Keratinocyte (primary cell): ENCODE results near the gene MRPS10. TPM values are rescaled to one million over a fixed set of nuclear protein-coding genes. Genes with fewer than 3 reads are reported as not detected.

ENCODE experiments used
- DNase-seq: peaks from one replicate; pipeline ENCODE4 v3.0.0-alpha.2; 2011; ENCODE audit warnings: low read depth, missing footprints, low spot score
- FAIRE-seq: peaks from 2 replicates; lab custom pipeline; 2011; peaks lifted over from hg19 to GRCh38; lab: Jason Lieb, UNC
- H2AFZ ChIP-seq: 2 replicates; pipeline ENCODE4 v1.6.0; 2012; ENCODE audit warnings: low read length, control low read depth, inconsistent platforms; ENCODE audit not compliant: control insufficient read depth
- H3K27ac ChIP-seq: 2 replicates; pipeline ENCODE4 v1.5.1; 2011; ENCODE audit warnings: low read length; ENCODE audit not compliant: control insufficient read depth, insufficient read depth
- H3K27me3 ChIP-seq: 3 replicates; pipeline ENCODE4 v1.6.0; 2011; ENCODE audit warnings: low read length; ENCODE audit not compliant: control insufficient read depth, insufficient read depth; ENCODE audit errors: extremely low read depth
- H3K36me3 ChIP-seq, 2 experiments: 2 replicates in 1 of 2; 3 replicates in 1 of 2; pipeline ENCODE4 v1.5.1; 2011; ENCODE audit warnings: low read length in 2 of 2, mild to moderate bottlenecking in 1 of 2; ENCODE audit not compliant: control insufficient read depth in 2 of 2, insufficient read depth in 2 of 2; ENCODE audit errors: extremely low read depth in 1 of 2
- H3K4me1 ChIP-seq: 3 replicates; pipeline ENCODE4 v1.5.1; 2011; ENCODE audit warnings: low read length; ENCODE audit not compliant: control insufficient read depth, insufficient read depth; ENCODE audit errors: extremely low read depth
- H3K4me2 ChIP-seq: 3 replicates; pipeline ENCODE4 v1.6.0; 2011; ENCODE audit warnings: low read depth, low read length; ENCODE audit not compliant: control insufficient read depth, insufficient read depth; ENCODE audit errors: extremely low read depth
- H3K4me3 ChIP-seq, 3 experiments: fragments of 200-600 bp in 1 of 3; sonication (generic) in 1 of 3; 2 replicates in 2 of 3; 3 replicates in 1 of 3; pipeline ENCODE4 v1.5.1; 2011 to 2016; ENCODE audit warnings: low read length in 3 of 3, mild to moderate bottlenecking in 3 of 3, control low read depth in 2 of 3, inconsistent platforms in 1 of 3, low read depth in 1 of 3, mixed read lengths in 1 of 3, mixed run types in 1 of 3, moderate library complexity in 1 of 3; ENCODE audit not compliant: control insufficient read depth in 2 of 3, insufficient read depth in 2 of 3; ENCODE audit errors: extremely low read depth in 1 of 3
- H3K79me2 ChIP-seq: 2 replicates; pipeline ENCODE4 v1.6.0; 2012; ENCODE audit warnings: low read length; ENCODE audit not compliant: control insufficient read depth, insufficient read depth
- H3K9ac ChIP-seq: 3 replicates; pipeline ENCODE4 v1.6.0; 2011; ENCODE audit warnings: low read length; ENCODE audit not compliant: control insufficient read depth, insufficient read depth; ENCODE audit errors: extremely low read depth
- H3K9me1 ChIP-seq: 3 replicates; pipeline ENCODE4 v1.6.0; 2011; ENCODE audit warnings: low read length; ENCODE audit not compliant: control insufficient read depth, insufficient read depth; ENCODE audit errors: extremely low read depth
- H3K9me3 ChIP-seq: 2 replicates; pipeline ENCODE4 v1.5.1; 2012; ENCODE audit warnings: low read depth, low read length; ENCODE audit not compliant: control insufficient read depth
- H4K20me1 ChIP-seq: 3 replicates; pipeline ENCODE4 v1.6.0; 2011; ENCODE audit warnings: low read length; ENCODE audit not compliant: control insufficient read depth, insufficient read depth; ENCODE audit errors: extremely low read depth
- EZH2 ChIP-seq: IDR thresholded peaks from one replicate; pipeline ENCODE4 v1.6.1; 2012; ENCODE audit warnings: inconsistent platforms, mild to moderate bottlenecking, low read length, moderate library complexity
- dilution Hi-C: fragments of 300-500 bp; cut with MboI; formaldehyde crosslinking; loops from one replicate; pipeline ENCODE4 v1.7.0; 2020; ENCODE audit warnings: low sequenced_read_pairs; ENCODE audit not compliant: extremely low pct_ligation_motif_present
- polyA plus RNA-seq, 5 experiments: library from polyadenylated mRNA; depleted of rRNA in 3 of 5; stranded (reverse) in 3 of 5; stranded (forward) in 1 of 5; unstranded in 1 of 5; fragments of >200 nt; gene quantifications; 1 replicate in 1 of 5; 2 replicates in 3 of 5; 3 replicates in 1 of 5; pipeline versions ENCODE4 v1.2.1 to v1.2.3, GENCODE V29; 2011 to 2012; ENCODE audit warnings: missing spikeins in 2 of 5, low read depth in 1 of 5, low replicate concordance in 1 of 5
- TF ChIP-seq, protein P1 (sequence below), 3 experiments: IDR thresholded peaks in 1 of 3; conservative IDR thresholded peaks in 1 of 3; optimal IDR thresholded peaks in 1 of 3; 2 replicates in 2 of 3; 3 replicates in 1 of 3; pipeline versions ENCODE3 to v1.5.1; 2011; ENCODE audit warnings: low read length in 3 of 3, mild to moderate bottlenecking in 3 of 3, moderate library complexity in 2 of 3, control low read depth in 1 of 3, inconsistent platforms in 1 of 3; ENCODE audit not compliant: insufficient read depth in 2 of 3; ENCODE audit errors: extremely low read depth in 1 of 3

MRPS10 gene
- polyA plus RNA-seq, 1 donor (not counting 4 experiments of a cell fraction or from before 2014, with no cell fraction given): 80.1 TPM

- H4K20me1 ChIP-seq: no peaks in the 10 kb centered on the region
- H3K4me1 ChIP-seq: peaks cover 29% of the 10 kb centered on the region
- no peaks in the 10 kb centered on the region for H3K27me3 ChIP-seq
- H3K4me2 ChIP-seq: peak overlapping the region; percentile 19
- DNase-seq: no peak
- no peak overlapping the region for H2AFZ ChIP-seq
- TF ChIP-seq, protein P1, sequence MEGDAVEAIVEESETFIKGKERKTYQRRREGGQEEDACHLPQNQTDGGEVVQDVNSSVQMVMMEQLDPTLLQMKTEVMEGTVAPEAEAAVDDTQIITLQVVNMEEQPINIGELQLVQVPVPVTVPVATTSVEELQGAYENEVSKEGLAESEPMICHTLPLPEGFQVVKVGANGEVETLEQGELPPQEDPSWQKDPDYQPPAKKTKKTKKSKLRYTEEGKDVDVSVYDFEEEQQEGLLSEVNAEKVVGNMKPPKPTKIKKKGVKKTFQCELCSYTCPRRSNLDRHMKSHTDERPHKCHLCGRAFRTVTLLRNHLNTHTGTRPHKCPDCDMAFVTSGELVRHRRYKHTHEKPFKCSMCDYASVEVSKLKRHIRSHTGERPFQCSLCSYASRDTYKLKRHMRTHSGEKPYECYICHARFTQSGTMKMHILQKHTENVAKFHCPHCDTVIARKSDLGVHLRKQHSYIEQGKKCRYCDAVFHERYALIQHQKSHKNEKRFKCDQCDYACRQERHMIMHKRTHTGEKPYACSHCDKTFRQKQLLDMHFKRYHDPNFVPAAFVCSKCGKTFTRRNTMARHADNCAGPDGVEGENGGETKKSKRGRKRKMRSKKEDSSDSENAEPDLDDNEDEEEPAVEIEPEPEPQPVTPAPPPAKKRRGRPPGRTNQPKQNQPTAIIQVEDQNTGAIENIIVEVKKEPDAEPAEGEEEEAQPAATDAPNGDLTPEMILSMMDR (optimal IDR thresholded peaks at IDR 0.05 in 1 of 3, IDR thresholded peaks at IDR 0.05 in 1 of 3, conservative IDR thresholded peaks at IDR 0.05 in 1 of 3; ENCODE audit: extremely low read depth in 1 of 3, insufficient read depth in 2 of 3, low read length in 3 of 3): no peak
- TF ChIP-seq EZH2: no peak
- no peak overlapping the region for H3K9ac ChIP-seq
- no peak overlapping the region for H3K4me3 ChIP-seq
- FAIRE-seq: peak; percentile 29
- H3K9me1 ChIP-seq: no peaks in the 10 kb centered on the region
- peaks cover 30% of the 10 kb centered on the region for H3K79me2 ChIP-seq
- dilution Hi-C loops: no loop called here
- peak overlapping the region; percentile 24 for H3K27ac ChIP-seq
- peaks cover 16 to 31% of the 10 kb centered on the region in 2 experiments for H3K36me3 ChIP-seq
- H3K9me3 ChIP-seq: no peaks in the 10 kb centered on the region
Measured at GRCh38 chr6:42212442-42212841, 5.2 kb downstream of the MRPS10 start.

GRCh38 chr6:42211726-42212125 lies 5.9 kb downstream of the MRPS10 start:
- Histone ChIP-seq H4K20me1 (no peaks in the 10 kb centered on the region), H3K27ac (no peak overlapping the region), H3K9me3 (no peaks in the 10 kb centered on the region), H3K36me3 (peaks cover 16 to 31% of the 10 kb centered on the region in 2 experiments), H2AFZ (no peak overlapping the region), H3K4me1 (peaks cover 27% of the 10 kb centered on the region), H3K27me3 (no peaks in the 10 kb centered on the region), H3K4me3 (no peak overlapping the region), H3K9me1 (no peaks in the 10 kb centered on the region), H3K79me2 (peaks cover 23% of the 10 kb centered on the region), H3K9ac (no peak overlapping the region), H3K4me2 (no peak overlapping the region)
- FAIRE-seq (no peak), DNase-seq (no peak)
- dilution Hi-C loops: no loop called here
- TF ChIP-seq EZH2: no peak
- TF ChIP-seq, protein P1 (optimal IDR thresholded peaks at IDR 0.05 in 1 of 3, IDR thresholded peaks at IDR 0.05 in 1 of 3, conservative IDR thresholded peaks at IDR 0.05 in 1 of 3; ENCODE audit: extremely low read depth in 1 of 3, insufficient read depth in 2 of 3, low read length in 3 of 3): no peak
